Neuron (in vitro differentiated cells): ENCODE measurements around the gene CHIC2.

ENCODE experiments used
- H2AFZ ChIP-seq: one replicate; pipeline ENCODE4 v1.6.1; 2013; ENCODE audit warnings: low read depth, mild to moderate bottlenecking, inconsistent platforms, low read length, moderate library complexity
- H3K27me3 ChIP-seq: one replicate; pipeline ENCODE4 v1.6.1; 2013; ENCODE audit warnings: low read length; ENCODE audit not compliant: insufficient read depth
- H3K36me3 ChIP-seq: one replicate; pipeline ENCODE4 v1.6.1; 2013; ENCODE audit warnings: low read length; ENCODE audit not compliant: insufficient read depth
- H3K4me1 ChIP-seq: one replicate; pipeline ENCODE4 v1.6.1; 2013; ENCODE audit warnings: low read length; ENCODE audit not compliant: insufficient read depth
- H3K4me3 ChIP-seq: 2 replicates; pipeline ENCODE4 v1.5.1; 2013; ENCODE audit warnings: mild to moderate bottlenecking, low read length, moderate library complexity
- H3K9me3 ChIP-seq: one replicate; pipeline ENCODE4 v1.6.1; 2013; ENCODE audit warnings: low read length

The CHIC2 gene

DNA sequence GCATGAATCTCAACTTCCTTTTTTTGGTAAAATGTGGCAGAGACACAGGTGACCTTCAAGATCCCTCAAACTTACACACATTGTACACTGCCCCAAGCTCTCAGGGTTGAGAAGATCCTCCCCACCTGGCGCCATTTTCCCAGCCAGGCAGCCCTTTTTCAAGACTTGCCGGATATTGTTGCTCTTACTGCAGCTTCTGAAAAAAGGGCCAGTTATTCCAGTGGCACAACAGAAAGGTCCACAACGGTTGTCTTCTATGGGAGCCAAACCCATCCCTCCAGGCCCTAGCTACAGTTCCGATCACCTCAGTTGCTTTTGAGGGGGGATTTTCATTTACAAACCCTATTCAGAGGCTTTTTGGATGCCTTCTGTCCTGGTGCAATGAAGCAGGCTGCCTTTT is 101.1 kb downstream of the CHIC2 start:
- Histone ChIP-seq H3K4me1 (peaks cover 13% of the 10 kb centered on the region), H2AFZ (no peak overlapping the region), H3K36me3 (no peaks in the 10 kb centered on the region), H3K4me3 (no peak overlapping the region), H3K9me3 (no peaks in the 10 kb centered on the region), H3K27me3 (no peaks in the 10 kb centered on the region)

DNA sequence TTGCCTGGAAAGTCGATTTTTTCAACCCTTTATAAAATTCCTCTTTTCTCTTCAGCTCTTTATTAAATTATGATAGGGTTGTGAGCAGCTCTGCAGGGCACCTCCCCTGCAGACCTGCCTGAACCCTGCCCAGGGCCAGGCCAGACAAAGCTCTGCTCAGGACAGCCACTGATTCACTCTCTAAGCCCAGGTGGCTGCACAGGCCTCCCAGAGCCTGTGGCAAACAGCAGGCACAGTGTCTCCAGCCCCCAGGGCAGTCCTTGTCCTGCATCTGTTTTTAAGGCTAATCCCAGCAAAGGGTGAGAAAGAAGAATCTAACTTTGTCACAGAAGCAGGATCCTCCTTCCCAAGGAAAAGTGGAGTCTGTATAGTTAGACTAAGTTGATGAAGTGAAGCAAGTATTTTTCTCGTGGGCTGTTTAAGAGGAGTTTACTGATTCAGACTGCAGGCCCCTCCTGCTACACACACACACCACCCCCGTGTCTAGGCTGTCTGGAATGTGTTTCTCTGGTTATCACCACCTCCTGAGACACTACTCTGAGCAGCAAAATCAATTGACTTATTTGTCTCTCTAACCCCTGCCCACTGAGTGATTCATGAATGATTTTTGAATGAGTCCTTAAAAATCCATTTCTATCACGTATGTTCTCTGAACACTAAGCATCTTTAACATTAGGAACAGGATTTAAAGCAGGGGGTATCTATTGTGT is 101.7 kb downstream of the CHIC2 start:
- Histone ChIP-seq H3K9me3 (no peaks in the 10 kb centered on the region), H3K27me3 (no peaks in the 10 kb centered on the region), H3K4me1 (peaks cover 13% of the 10 kb centered on the region), H3K4me3 (no peak overlapping the region), H3K36me3 (no peaks in the 10 kb centered on the region), H2AFZ (no peak overlapping the region)

DNA sequence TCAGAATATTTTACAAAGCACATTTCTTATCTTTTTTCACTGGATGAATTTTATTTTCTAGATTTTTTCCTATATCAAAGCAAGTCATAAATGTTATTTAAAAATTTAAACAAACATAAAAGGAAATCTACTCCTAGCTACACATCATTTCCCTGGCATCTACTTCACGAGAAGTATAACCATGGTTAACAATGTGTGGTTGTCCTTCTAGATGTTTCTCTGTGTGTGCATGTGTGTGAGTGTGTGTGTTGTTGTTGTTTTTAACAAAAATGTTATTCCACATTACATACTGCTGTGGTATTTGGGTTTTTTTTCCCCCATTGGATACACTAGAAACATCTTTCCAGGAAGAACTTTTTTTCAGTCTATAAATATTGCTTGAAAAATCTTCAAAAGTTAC is 103.1 kb downstream of the CHIC2 start:
- Histone ChIP-seq H3K9me3 (no peaks in the 10 kb centered on the region), H3K36me3 (no peaks in the 10 kb centered on the region), H3K4me1 (peaks cover 13% of the 10 kb centered on the region), H3K4me3 (no peak overlapping the region), H2AFZ (no peak overlapping the region), H3K27me3 (peaks cover 3% of the 10 kb centered on the region)

DNA sequence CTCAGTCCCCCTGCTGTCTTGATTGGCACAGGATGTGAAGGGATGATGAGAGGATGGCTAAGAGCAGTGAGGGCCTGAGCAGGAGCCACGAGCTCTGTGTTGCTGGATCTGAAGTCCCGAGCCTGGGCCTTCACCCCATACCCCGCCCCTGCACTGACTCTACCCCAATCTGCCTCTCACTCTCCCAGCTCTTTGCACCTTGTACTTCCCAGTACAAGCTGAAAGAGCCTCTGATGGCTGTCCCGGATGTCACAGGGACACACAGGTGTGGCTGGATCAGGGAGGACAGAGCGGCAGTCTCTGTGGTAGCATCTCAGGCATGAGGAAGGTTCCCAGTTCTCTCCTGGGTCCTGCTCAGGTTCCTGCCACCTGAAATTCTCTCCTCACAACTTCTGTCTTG is 103.6 kb downstream of the CHIC2 start:
- no peaks in the 10 kb centered on the region for H3K36me3 ChIP-seq
- no peak overlapping the region for H2AFZ ChIP-seq
- H3K4me3 ChIP-seq, result no peak overlapping the region
- peaks cover 6% of the 10 kb centered on the region for H3K27me3 ChIP-seq
- H3K4me1 ChIP-seq, result peaks cover 13% of the 10 kb centered on the region
- no peaks in the 10 kb centered on the region for H3K9me3 ChIP-seq
